SHP77 treated with DMSO at 0.1 percent for 48 hours (cell line): Measurements from ENCODE around the gene CEACAM19.
"Not testable (repeated sequence)": the region's sequence is repeated elsewhere in the genome, so short reads cannot be mapped to it uniquely, and the experiment has no call there.

Experiments
- DNase-seq: peaks from one replicate; lab custom pipeline; 2025; lab: John Stamatoyannopoulos, UW

Gene CEACAM19

GRCh38 chr19:44671400-44671799, at the start of gene CEACAM19:
CEACAM19 (plus strand) TSS chr19:44671482; CDS start chr19:44671932, 450 bp downstream.
- no peak for DNase-seq

GRCh38 chr19:44623080-44623479, 48.2 kb upstream of the CEACAM19 start:
- no peak for DNase-seq

GRCh38 chr19:44623626-44624025, 47.7 kb upstream of the CEACAM19 start:
- no peak for DNase-seq

- DNase-seq: no peak
Observed at GRCh38 chr19:44624840-44625354, 46.4 kb upstream of the CEACAM19 start.

GRCh38 chr19:44625637-44626036, 45.6 kb upstream of the CEACAM19 start:
- not testable (repeated sequence) for DNase-seq

- DNase-seq: no peak
Observed at GRCh38 chr19:44626048-44626624, 45.1 kb upstream of the CEACAM19 start.

- DNase-seq: no peak
Observed at GRCh38 chr19:44627631-44628030, 43.7 kb upstream of the CEACAM19 start.

- no peak for DNase-seq
Observed at GRCh38 chr19:44628793-44629192, 42.5 kb upstream of the CEACAM19 start.

- not testable (repeated sequence) for DNase-seq
Observed at GRCh38 chr19:44631611-44632010, 39.7 kb upstream of the CEACAM19 start.

- DNase-seq: not testable (repeated sequence)
Observed at GRCh38 chr19:44634058-44634457, 37.2 kb upstream of the CEACAM19 start.

GRCh38 chr19:44634785-44635184, 36.5 kb upstream of the CEACAM19 start:
- no peak for DNase-seq

- DNase-seq: no peak
Observed at GRCh38 chr19:44635581-44636438, 35.5 kb upstream of the CEACAM19 start.

GRCh38 chr19:44636439-44637389, 34.6 kb upstream of the CEACAM19 start:
- no peak for DNase-seq

- DNase-seq: no peak
Observed at GRCh38 chr19:44637390-44637764, 33.9 kb upstream of the CEACAM19 start.

GRCh38 chr19:44640518-44640917, 30.8 kb upstream of the CEACAM19 start:
- no peak for DNase-seq

GRCh38 chr19:44641501-44642265, 29.6 kb upstream of the CEACAM19 start:
- no peak for DNase-seq

- no peak for DNase-seq
Observed at GRCh38 chr19:44642377-44642776, 28.9 kb upstream of the CEACAM19 start.

GRCh38 chr19:44643605-44644401, 27.5 kb upstream of the CEACAM19 start, which contains the start of gene PVR:
PVR (plus strand) TSS chr19:44643910; CDS start chr19:44644097, 187 bp downstream.
- DNase-seq: peak; percentile 28

GRCh38 chr19:44644402-44645016, 26.8 kb upstream of the CEACAM19 start:
- DNase-seq: peak; percentile 16
